HL-60 (cell line): Measurements from ENCODE around the gene SLCO4A1.

Experiments used
- DNase-seq, 2 experiments: peaks; one replicate each; pipeline ENCODE4 v3.0.0-alpha.2; 2010 to 2020; ENCODE audit warnings: low read depth in 1 of 2, low spot score in 1 of 2
- H3K27ac ChIP-seq: fragments of 250-450 bp; sonication (Bioruptor Pico); replicated peaks from 2 replicates; pipeline ENCODE4 v1.5.1; 2020; ENCODE audit warnings: mild to moderate bottlenecking, moderate library complexity
- H3K27me3 ChIP-seq: fragments of 250-450 bp; sonication (Bioruptor Pico); 2 replicates; pipeline ENCODE4 v1.5.1; 2021; ENCODE audit warnings: mild to moderate bottlenecking, moderate library complexity; ENCODE audit not compliant: insufficient read depth, poor library complexity, severe bottlenecking
- H3K4me3 ChIP-seq: replicated peaks from 2 replicates; pipeline ENCODE4 v1.5.1; 2011; ENCODE audit warnings: mild to moderate bottlenecking, control low read depth, low read length; ENCODE audit not compliant: insufficient read depth
- GABPA ChIP-seq: IDR thresholded peaks from 2 replicates; pipeline ENCODE4 v1.6.1; 2012; ENCODE audit warnings: low read depth
- POLR2AphosphoS5 ChIP-seq: IDR thresholded peaks from 2 replicates; pipeline ENCODE4 v1.6.1; 2012; ENCODE audit warnings: low read depth
- SPI1 ChIP-seq: IDR thresholded peaks from 2 replicates; pipeline ENCODE4 v1.6.1; 2012; ENCODE audit warnings: low read depth, mild to moderate bottlenecking, borderline replicate concordance
- TF ChIP-seq, protein P1 (sequence below): IDR thresholded peaks from one replicate; pipeline ENCODE4 v1.5.1; 2011; ENCODE audit warnings: low read length, control low read depth, inconsistent platforms; ENCODE audit not compliant: insufficient read depth
- TF ChIP-seq, protein P2 (sequence below): IDR thresholded peaks from 2 replicates; pipeline ENCODE4 v1.6.1; 2012; ENCODE audit warnings: low read depth; ENCODE audit not compliant: insufficient replicate concordance

Gene SLCO4A1

DNA sequence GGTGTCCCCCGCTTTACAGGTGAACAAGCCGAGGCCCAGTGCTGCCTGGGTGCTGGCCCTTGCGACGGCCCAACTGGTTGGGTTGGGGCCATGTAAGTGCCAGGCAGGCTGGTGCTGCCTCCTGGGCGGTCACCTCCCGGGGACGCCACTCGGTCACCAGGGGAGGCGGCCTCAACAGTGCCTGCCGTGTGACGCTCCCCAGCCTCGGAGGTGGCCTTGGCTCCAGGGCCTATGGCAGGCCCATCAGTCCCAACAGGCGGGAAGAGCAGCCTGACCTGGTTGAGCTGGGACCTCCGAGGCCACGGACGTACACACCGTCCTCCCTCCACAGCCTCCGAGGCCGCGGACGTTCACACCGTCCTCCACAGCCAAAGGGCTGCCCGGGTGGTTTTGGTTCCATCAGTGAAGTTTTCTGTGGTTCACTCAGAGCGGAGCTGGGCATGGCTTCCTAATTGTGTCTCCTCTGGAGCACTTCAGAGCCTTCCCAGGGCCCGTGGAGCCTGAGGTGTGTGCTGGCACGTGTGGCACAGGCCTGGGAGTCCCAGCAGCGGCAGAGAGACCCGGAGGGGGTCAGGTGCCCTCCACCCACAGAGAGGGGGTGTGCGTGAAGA lies 19.3 kb upstream of the SLCO4A1 start:
- TF ChIP-seq GABPA: no peak
- no peak for TF ChIP-seq SPI1
- TF ChIP-seq, protein P1, sequence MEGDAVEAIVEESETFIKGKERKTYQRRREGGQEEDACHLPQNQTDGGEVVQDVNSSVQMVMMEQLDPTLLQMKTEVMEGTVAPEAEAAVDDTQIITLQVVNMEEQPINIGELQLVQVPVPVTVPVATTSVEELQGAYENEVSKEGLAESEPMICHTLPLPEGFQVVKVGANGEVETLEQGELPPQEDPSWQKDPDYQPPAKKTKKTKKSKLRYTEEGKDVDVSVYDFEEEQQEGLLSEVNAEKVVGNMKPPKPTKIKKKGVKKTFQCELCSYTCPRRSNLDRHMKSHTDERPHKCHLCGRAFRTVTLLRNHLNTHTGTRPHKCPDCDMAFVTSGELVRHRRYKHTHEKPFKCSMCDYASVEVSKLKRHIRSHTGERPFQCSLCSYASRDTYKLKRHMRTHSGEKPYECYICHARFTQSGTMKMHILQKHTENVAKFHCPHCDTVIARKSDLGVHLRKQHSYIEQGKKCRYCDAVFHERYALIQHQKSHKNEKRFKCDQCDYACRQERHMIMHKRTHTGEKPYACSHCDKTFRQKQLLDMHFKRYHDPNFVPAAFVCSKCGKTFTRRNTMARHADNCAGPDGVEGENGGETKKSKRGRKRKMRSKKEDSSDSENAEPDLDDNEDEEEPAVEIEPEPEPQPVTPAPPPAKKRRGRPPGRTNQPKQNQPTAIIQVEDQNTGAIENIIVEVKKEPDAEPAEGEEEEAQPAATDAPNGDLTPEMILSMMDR: no peak
- TF ChIP-seq POLR2AphosphoS5: no peak
- TF ChIP-seq, protein P2, sequence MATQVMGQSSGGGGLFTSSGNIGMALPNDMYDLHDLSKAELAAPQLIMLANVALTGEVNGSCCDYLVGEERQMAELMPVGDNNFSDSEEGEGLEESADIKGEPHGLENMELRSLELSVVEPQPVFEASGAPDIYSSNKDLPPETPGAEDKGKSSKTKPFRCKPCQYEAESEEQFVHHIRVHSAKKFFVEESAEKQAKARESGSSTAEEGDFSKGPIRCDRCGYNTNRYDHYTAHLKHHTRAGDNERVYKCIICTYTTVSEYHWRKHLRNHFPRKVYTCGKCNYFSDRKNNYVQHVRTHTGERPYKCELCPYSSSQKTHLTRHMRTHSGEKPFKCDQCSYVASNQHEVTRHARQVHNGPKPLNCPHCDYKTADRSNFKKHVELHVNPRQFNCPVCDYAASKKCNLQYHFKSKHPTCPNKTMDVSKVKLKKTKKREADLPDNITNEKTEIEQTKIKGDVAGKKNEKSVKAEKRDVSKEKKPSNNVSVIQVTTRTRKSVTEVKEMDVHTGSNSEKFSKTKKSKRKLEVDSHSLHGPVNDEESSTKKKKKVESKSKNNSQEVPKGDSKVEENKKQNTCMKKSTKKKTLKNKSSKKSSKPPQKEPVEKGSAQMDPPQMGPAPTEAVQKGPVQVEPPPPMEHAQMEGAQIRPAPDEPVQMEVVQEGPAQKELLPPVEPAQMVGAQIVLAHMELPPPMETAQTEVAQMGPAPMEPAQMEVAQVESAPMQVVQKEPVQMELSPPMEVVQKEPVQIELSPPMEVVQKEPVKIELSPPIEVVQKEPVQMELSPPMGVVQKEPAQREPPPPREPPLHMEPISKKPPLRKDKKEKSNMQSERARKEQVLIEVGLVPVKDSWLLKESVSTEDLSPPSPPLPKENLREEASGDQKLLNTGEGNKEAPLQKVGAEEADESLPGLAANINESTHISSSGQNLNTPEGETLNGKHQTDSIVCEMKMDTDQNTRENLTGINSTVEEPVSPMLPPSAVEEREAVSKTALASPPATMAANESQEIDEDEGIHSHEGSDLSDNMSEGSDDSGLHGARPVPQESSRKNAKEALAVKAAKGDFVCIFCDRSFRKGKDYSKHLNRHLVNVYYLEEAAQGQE: no peak
- no peak for DNase-seq
- Histone ChIP-seq H3K4me3 (no peak overlapping the region), H3K27me3 (no peaks in the 10 kb centered on the region), H3K27ac (peak overlapping the region; percentile 89)

DNA sequence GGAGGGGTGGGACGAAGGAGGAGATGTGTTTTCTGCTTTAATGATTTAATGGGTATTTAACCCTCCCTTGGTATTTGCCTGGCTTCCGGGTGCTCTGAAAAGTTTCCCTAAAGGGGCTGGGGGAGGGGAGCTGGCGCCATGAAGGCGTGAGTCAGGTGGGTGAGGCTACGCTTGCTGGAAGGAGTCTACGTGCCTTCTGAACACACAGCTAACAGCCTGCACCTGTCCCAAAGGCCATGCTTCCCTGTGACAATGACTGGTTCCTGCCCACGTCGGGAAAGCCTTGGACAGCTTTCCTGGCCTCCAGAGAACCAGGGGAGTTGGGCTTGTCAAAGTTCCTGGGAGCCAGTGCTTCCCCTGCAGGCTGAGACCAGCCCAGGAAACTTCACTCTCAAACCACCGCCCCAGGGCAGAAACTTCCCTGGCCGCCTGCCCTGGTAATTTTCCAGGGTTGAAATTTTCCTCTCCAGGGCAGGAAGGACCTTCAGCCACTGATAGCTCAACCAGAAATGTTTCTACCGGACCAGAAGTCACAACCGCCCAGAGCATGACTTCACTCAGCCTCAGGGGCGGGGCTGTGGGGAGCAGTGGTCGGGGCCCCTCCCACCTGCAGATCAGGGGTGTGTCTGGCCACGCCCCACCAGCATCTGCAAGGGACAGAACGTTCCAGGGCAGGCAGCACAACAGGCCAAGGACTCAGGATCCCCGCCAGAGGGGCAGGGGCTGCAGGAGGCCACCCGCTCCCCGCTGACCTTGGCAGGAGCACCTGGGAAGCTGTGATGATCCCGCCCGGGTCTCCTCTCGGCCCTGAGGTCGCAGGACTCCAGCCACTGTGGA lies 18.6 kb upstream of the SLCO4A1 start:
- TF ChIP-seq SPI1 (no peak), POLR2AphosphoS5 (peak; percentile 68; the same call in 1 of the 2 replicates), GABPA (no peak)
- TF ChIP-seq, protein P2: peak; percentile 11
- TF ChIP-seq, protein P1: no peak

DNA sequence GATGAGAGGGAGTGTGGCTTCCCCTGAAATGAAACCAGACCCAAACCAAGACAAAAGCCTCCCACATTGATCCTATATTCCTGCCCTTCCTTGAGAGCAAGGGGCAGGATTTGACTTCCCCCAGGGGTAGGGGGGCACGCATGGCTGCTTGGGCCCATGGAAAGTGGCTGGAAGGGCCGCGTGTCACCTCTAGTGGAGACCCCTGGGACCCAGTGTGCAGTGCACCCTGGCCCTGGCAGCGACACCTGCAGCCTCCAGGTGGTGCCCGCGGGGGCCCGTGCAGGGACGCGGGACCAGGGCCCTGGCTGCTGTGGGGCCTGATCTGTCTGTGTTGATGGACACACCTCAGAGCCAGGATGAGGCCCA lies 18.0 kb upstream of the SLCO4A1 start:
- no peaks in the 10 kb centered on the region for H3K27me3 ChIP-seq
- H3K4me3 ChIP-seq: peak overlapping the region; percentile 35
- DNase-seq: no peak
- peak overlapping the region; percentile 89 for H3K27ac ChIP-seq
- TF ChIP-seq, protein P1: peak; percentile 30
- no peak for TF ChIP-seq SPI1

More for the DNA sequence above, 18.6 kb upstream of the SLCO4A1 start:
- DNase-seq: peak; percentile 88 to 96
- peak overlapping the region; percentile 89 for H3K27ac ChIP-seq
- H3K4me3 ChIP-seq: peak overlapping the region; percentile 35
- H3K27me3 ChIP-seq: no peaks in the 10 kb centered on the region
